ENCODE measurements around the gene PDE4D.

PDE4D gene

GRCh38 chr5:59506285-59506877 is 387.1 kb downstream of the PDE4D start:
- DNase-seq (no peak), ATAC-seq (replicated peaks) (no peak)
- H3K4me1 Mint-ChIP-seq (ENCODE audit: low read depth in 2 of 2) = no peaks in the 10 kb centered on the region
- no peak overlapping the region for H3K27ac Mint-ChIP-seq
- H3K36me3 Mint-ChIP-seq (ENCODE audit: insufficient read depth) = no peaks in the 10 kb centered on the region
- peaks cover 0 to 2% of the 10 kb centered on the region in 2 donors for H3K9me3 Mint-ChIP-seq
- H3K4me3 Mint-ChIP-seq = no peak overlapping the region
- H3K27me3 Mint-ChIP-seq = no peaks in the 10 kb centered on the region

- H3K4me3 Mint-ChIP-seq = no peak overlapping the region
Observed at GRCh38 chr5:59504043-59504442, 389.5 kb downstream of the PDE4D start.

GRCh38 chr5:59503220-59503619 is 390.3 kb downstream of the PDE4D start:
- no peak overlapping the region for H3K27ac Mint-ChIP-seq
- H3K4me3 Mint-ChIP-seq = no peak overlapping the region
- ATAC-seq (replicated peaks) (no peak), DNase-seq (no peak)
- H3K27me3 Mint-ChIP-seq = no peaks in the 10 kb centered on the region
- peaks cover 0 to 2% of the 10 kb centered on the region in 2 donors for H3K9me3 Mint-ChIP-seq
- H3K36me3 Mint-ChIP-seq (ENCODE audit: insufficient read depth) = no peaks in the 10 kb centered on the region
- no peaks in the 10 kb centered on the region for H3K4me1 Mint-ChIP-seq (ENCODE audit: low read depth in 2 of 2)

More at GRCh38 chr5:59504043-59504442, 389.5 kb downstream of the PDE4D start:
- no peak overlapping the region for H3K27ac Mint-ChIP-seq
- H3K9me3 Mint-ChIP-seq = peaks cover 0 to 2% of the 10 kb centered on the region in 2 donors
- H3K4me1 Mint-ChIP-seq (ENCODE audit: low read depth in 2 of 2) = no peaks in the 10 kb centered on the region
- ATAC-seq (replicated peaks) = no peak
- no peaks in the 10 kb centered on the region for H3K27me3 Mint-ChIP-seq
- no peaks in the 10 kb centered on the region for H3K36me3 Mint-ChIP-seq (ENCODE audit: insufficient read depth)
- no peak for DNase-seq

- no peak overlapping the region for H3K4me3 Mint-ChIP-seq
- no peak for DNase-seq
- no peaks in the 10 kb centered on the region for H3K4me1 Mint-ChIP-seq (ENCODE audit: low read depth in 2 of 2)
- no peaks in the 10 kb centered on the region for H3K36me3 Mint-ChIP-seq (ENCODE audit: insufficient read depth)
- peaks cover 0 to 5% of the 10 kb centered on the region in 2 donors for H3K9me3 Mint-ChIP-seq
- H3K27ac Mint-ChIP-seq = no peak overlapping the region
- ATAC-seq (replicated peaks) = no peak
- H3K27me3 Mint-ChIP-seq = no peaks in the 10 kb centered on the region
Observed at GRCh38 chr5:59501316-59501715, 392.2 kb downstream of the PDE4D start.

- H3K27ac Mint-ChIP-seq = no peak overlapping the region
- ATAC-seq (replicated peaks) = no peak
Observed at GRCh38 chr5:59500014-59500413, 393.5 kb downstream of the PDE4D start.

GRCh38 chr5:59497207-59497606 is 396.3 kb downstream of the PDE4D start:
- H3K27ac Mint-ChIP-seq = no peak overlapping the region
- ATAC-seq (replicated peaks) (no peak), DNase-seq (no peak)
- no peaks in the 10 kb centered on the region for H3K4me1 Mint-ChIP-seq (ENCODE audit: low read depth in 2 of 2)
- no peaks in the 10 kb centered on the region for H3K27me3 Mint-ChIP-seq
- peaks cover 0 to 3% of the 10 kb centered on the region in 2 donors for H3K9me3 Mint-ChIP-seq
- H3K36me3 Mint-ChIP-seq (ENCODE audit: insufficient read depth) = no peaks in the 10 kb centered on the region
- H3K4me3 Mint-ChIP-seq = no peak overlapping the region

More at GRCh38 chr5:59500014-59500413, 393.5 kb downstream of the PDE4D start:
- H3K4me1 Mint-ChIP-seq (ENCODE audit: low read depth in 2 of 2) = no peaks in the 10 kb centered on the region
- no peak for DNase-seq
- no peak overlapping the region for H3K4me3 Mint-ChIP-seq
- H3K9me3 Mint-ChIP-seq = peaks cover 0 to 5% of the 10 kb centered on the region in 2 donors
- no peaks in the 10 kb centered on the region for H3K36me3 Mint-ChIP-seq (ENCODE audit: insufficient read depth)
- no peaks in the 10 kb centered on the region for H3K27me3 Mint-ChIP-seq

- Mint-ChIP-seq H3K4me3 (no peak overlapping the region), H3K27ac (no peak overlapping the region), H3K27me3 (no peaks in the 10 kb centered on the region), H3K36me3 (ENCODE audit: insufficient read depth) (no peaks in the 10 kb centered on the region), H3K9me3 (peaks cover 0 to 3% of the 10 kb centered on the region in 2 donors), H3K4me1 (ENCODE audit: low read depth in 2 of 2) (no peaks in the 10 kb centered on the region)
- DNase-seq (no peak), ATAC-seq (replicated peaks) (no peak)
Observed at GRCh38 chr5:59496524-59497134, 396.9 kb downstream of the PDE4D start.

- H3K4me3 Mint-ChIP-seq = no peak overlapping the region
Observed at GRCh38 chr5:59491945-59492344, 401.6 kb downstream of the PDE4D start.

GRCh38 chr5:59489551-59489950 is 404.0 kb downstream of the PDE4D start:
- H3K36me3 Mint-ChIP-seq (ENCODE audit: insufficient read depth) = no peaks in the 10 kb centered on the region
- H3K27me3 Mint-ChIP-seq = no peaks in the 10 kb centered on the region
- no peak for ATAC-seq (replicated peaks)
- H3K9me3 Mint-ChIP-seq = no peaks in the 10 kb centered on the region
- no peak overlapping the region for H3K27ac Mint-ChIP-seq
- H3K4me1 Mint-ChIP-seq (ENCODE audit: low read depth in 2 of 2) = no peaks in the 10 kb centered on the region
- DNase-seq = no peak
- H3K4me3 Mint-ChIP-seq = no peak overlapping the region

More at GRCh38 chr5:59491945-59492344, 401.6 kb downstream of the PDE4D start:
- H3K4me1 Mint-ChIP-seq (ENCODE audit: low read depth in 2 of 2) = no peaks in the 10 kb centered on the region
- no peaks in the 10 kb centered on the region for H3K27me3 Mint-ChIP-seq
- H3K36me3 Mint-ChIP-seq (ENCODE audit: insufficient read depth) = no peaks in the 10 kb centered on the region
- DNase-seq = no peak
- ATAC-seq (replicated peaks) = no peak
- no peak overlapping the region for H3K27ac Mint-ChIP-seq
- peaks cover 0 to under 1% of the 10 kb centered on the region in 2 donors for H3K9me3 Mint-ChIP-seq

- ATAC-seq (replicated peaks) (no peak), DNase-seq (no peak)
- Mint-ChIP-seq H3K36me3 (ENCODE audit: insufficient read depth) (no peaks in the 10 kb centered on the region), H3K27ac (no peak overlapping the region), H3K4me1 (ENCODE audit: low read depth in 2 of 2) (no peaks in the 10 kb centered on the region), H3K4me3 (no peak overlapping the region), H3K27me3 (no peaks in the 10 kb centered on the region), H3K9me3 (no peaks in the 10 kb centered on the region)
Observed at GRCh38 chr5:59487772-59488729, 405.5 kb downstream of the PDE4D start.

- no peaks in the 10 kb centered on the region for H3K4me1 Mint-ChIP-seq (ENCODE audit: low read depth in 2 of 2)
- no peaks in the 10 kb centered on the region for H3K27me3 Mint-ChIP-seq
- no peak overlapping the region for H3K4me3 Mint-ChIP-seq
- no peak overlapping the region for H3K27ac Mint-ChIP-seq
- H3K36me3 Mint-ChIP-seq (ENCODE audit: insufficient read depth) = no peaks in the 10 kb centered on the region
- DNase-seq = no peak
- no peak for ATAC-seq (replicated peaks)
- no peaks in the 10 kb centered on the region for H3K9me3 Mint-ChIP-seq
Observed at GRCh38 chr5:59487068-59487686, 406.3 kb downstream of the PDE4D start.

- H3K36me3 Mint-ChIP-seq (ENCODE audit: insufficient read depth) = no peaks in the 10 kb centered on the region
- DNase-seq (no peak), ATAC-seq (replicated peaks) (no peak)
- no peaks in the 10 kb centered on the region for H3K4me1 Mint-ChIP-seq (ENCODE audit: low read depth in 2 of 2)
- H3K27ac Mint-ChIP-seq = no peak overlapping the region
- H3K27me3 Mint-ChIP-seq = no peaks in the 10 kb centered on the region
- no peak overlapping the region for H3K4me3 Mint-ChIP-seq
- H3K9me3 Mint-ChIP-seq = no peaks in the 10 kb centered on the region
Observed at GRCh38 chr5:59486508-59486907, 407.0 kb downstream of the PDE4D start.

GRCh38 chr5:59485629-59486439 is 407.7 kb downstream of the PDE4D start:
- Mint-ChIP-seq H3K4me1 (ENCODE audit: low read depth in 2 of 2) (no peaks in the 10 kb centered on the region), H3K27me3 (no peaks in the 10 kb centered on the region), H3K9me3 (no peaks in the 10 kb centered on the region), H3K36me3 (ENCODE audit: insufficient read depth) (no peaks in the 10 kb centered on the region), H3K4me3 (no peak overlapping the region), H3K27ac (no peak overlapping the region)
- ATAC-seq (replicated peaks) = no peak
- no peak for DNase-seq

All from effector memory CD8-positive, alpha-beta T cell (primary cell).